HCT116 (cell line): ENCODE measurements around the gene PEG3. TPM values are rescaled to one million over a fixed set of nuclear protein-coding genes. Genes with fewer than 3 reads are reported as not detected.

Experiments used
- ATAC-seq: fragments of 200-7000 bp; cut with Tn5 transposase; 2 replicates; pipeline ENCODE4 v1.9.1; 2020; ENCODE audit warnings: mild to moderate bottlenecking, moderate library complexity
- BruUV-seq: library from RNA; stranded (reverse); fragments of 400-500 nt; replicated peaks from 2 replicates; lab custom pipeline; 2021; lab: Mats Ljungman, UMichigan
- CTCF ChIA-PET: fragments of 300-600 bp; sonication (Branson Sonifier 250); formaldehyde crosslinking; loops from one replicate; lab custom pipeline; 2021; ENCODE audit warnings: antibody characterized with exemption; lab: Charles Lee
- POLR2A ChIA-PET: fragments of 300-600, 350-600 bp; sonication (Branson Sonifier 250); formaldehyde crosslinking; loops from one replicate; lab custom pipeline; 2021; ENCODE audit warnings: antibody characterized with exemption; lab: Charles Lee
- RAD21 ChIA-PET, 2 experiments: fragments of 300-600 bp; sonication (Branson Sonifier 250); formaldehyde crosslinking; loops; one replicate each; lab custom pipeline; 2023; ENCODE audit warnings: low total read pairs in 2 of 2; ENCODE audit not compliant: uncharacterized antibody in 2 of 2, unreplicated experiment in 2 of 2, low non-redundant PET in 1 of 2; lab: Charles Lee
- DNase-seq: peaks from one replicate; pipeline ENCODE4 v3.0.0-alpha.2; 2010; ENCODE audit warnings: low read depth, low spot score
- H2AFZ ChIP-seq: fragments of 200-600 bp; shearing (Covaris generic), sonication (generic); 2 replicates; pipeline ENCODE4 v1.6.1; 2017; ENCODE audit warnings: low read depth, mixed run types, mixed read lengths, antibody characterized with exemption, low read length; ENCODE audit not compliant: poor library complexity, severe bottlenecking
- H3K27ac ChIP-seq: 2 replicates; pipeline ENCODE4 v1.5.1; 2012; ENCODE audit warnings: low read depth, low read length
- H3K27me3 ChIP-seq: fragments of 200-600 bp; sonication (generic); 2 replicates; pipeline ENCODE4 v1.6.1; 2016; ENCODE audit warnings: mixed run types, low read length, mixed read lengths; ENCODE audit not compliant: insufficient read depth
- H3K36me3 ChIP-seq, 2 experiments: fragments of 200-500 bp in 1 of 2; fragments of 200-600 bp in 1 of 2; sonication (Bioruptor generic) in 1 of 2; sonication (generic) in 1 of 2; 2 replicates each; pipeline versions ENCODE4 v1.5.1 to v1.6.1; 2014 to 2016; ENCODE audit warnings: low read length in 2 of 2, inconsistent platforms in 1 of 2, mixed read lengths in 1 of 2, mixed run types in 1 of 2; ENCODE audit not compliant: insufficient read depth in 2 of 2, control insufficient read depth in 1 of 2
- H3K4me1 ChIP-seq, 2 experiments: fragments of 200-600 bp in 1 of 2; sonication (generic) in 1 of 2; 2 replicates each; pipeline versions ENCODE4 v1.5.1 to v1.6.1; 2012 to 2017; ENCODE audit warnings: low read length in 2 of 2, inconsistent platforms in 1 of 2, mild to moderate bottlenecking in 1 of 2, mixed read lengths in 1 of 2, mixed run types in 1 of 2, moderate library complexity in 1 of 2; ENCODE audit not compliant: insufficient read depth in 2 of 2, control insufficient read depth in 1 of 2
- H3K4me2 ChIP-seq: fragments of 200-600 bp; sonication (generic); 2 replicates; pipeline ENCODE4 v1.6.1; 2017; ENCODE audit warnings: mixed run types, low read length, mixed read lengths
- H3K4me3 ChIP-seq, 2 experiments: fragments of 200-600 bp in 1 of 2; sonication (generic) in 1 of 2; replicated peaks in 1 of 2; 2 replicates each; pipeline ENCODE4 v1.5.1; 2011 to 2016; ENCODE audit warnings: low read length in 2 of 2, control low read depth in 1 of 2, low read depth in 1 of 2, mild to moderate bottlenecking in 1 of 2, mixed read lengths in 1 of 2, mixed run types in 1 of 2
- H3K79me2 ChIP-seq: fragments of 200-600 bp; sonication (generic); 2 replicates; pipeline ENCODE4 v1.6.1; 2017; ENCODE audit warnings: mild to moderate bottlenecking, mixed run types, low read length, moderate library complexity, mixed read lengths; ENCODE audit not compliant: insufficient read depth
- H3K9ac ChIP-seq: fragments of 200-600 bp; sonication (generic); 2 replicates; pipeline ENCODE4 v1.6.1; 2016; ENCODE audit warnings: low read length, mixed read lengths
- H3K9me2 ChIP-seq: fragments of 200-600 bp; sonication (generic), shearing (Covaris generic); 2 replicates; pipeline ENCODE4 v1.6.1; 2017; ENCODE audit warnings: mixed run types, mild to moderate bottlenecking, moderate library complexity; ENCODE audit not compliant: insufficient read depth
- H3K9me3 ChIP-seq, 2 experiments: fragments of 200-500 bp in 1 of 2; fragments of 200-600 bp in 1 of 2; sonication (Bioruptor generic) in 1 of 2; sonication (generic) in 1 of 2; 2 replicates each; pipeline ENCODE4 v1.6.1; 2014 to 2017; ENCODE audit warnings: low read length in 2 of 2, mixed read lengths in 2 of 2, inconsistent platforms in 1 of 2, low read depth in 1 of 2, mild to moderate bottlenecking in 1 of 2, mixed run types in 1 of 2, moderate library complexity in 1 of 2; ENCODE audit not compliant: control insufficient read depth in 1 of 2, insufficient read depth in 1 of 2
- H4K20me1 ChIP-seq: fragments of 200-600 bp; sonication (generic), shearing (Covaris generic); 2 replicates; pipeline ENCODE4 v1.6.1; 2017; ENCODE audit warnings: mixed run types, mild to moderate bottlenecking, moderate library complexity; ENCODE audit not compliant: insufficient read depth
- ATF3 ChIP-seq: IDR thresholded peaks from 2 replicates; pipeline ENCODE4 v1.6.1; 2012
- CBX3 ChIP-seq: IDR thresholded peaks from 2 replicates; pipeline ENCODE4 v1.6.1; 2012; ENCODE audit warnings: low read depth
- CEBPB ChIP-seq: IDR thresholded peaks from 2 replicates; pipeline ENCODE4 v1.6.1; 2012; ENCODE audit warnings: low read depth
- CTCF ChIP-seq, 3 experiments: fragments of 200-600 bp in 1 of 3; sonication (generic) in 1 of 3; IDR thresholded peaks in 2 of 3; conservative IDR thresholded peaks in 1 of 3; 2 replicates each; pipeline ENCODE4 v1.5.1; 2012 to 2017; ENCODE audit warnings: low read depth in 2 of 3, low read length in 2 of 3, antibody characterized with exemption in 1 of 3, borderline replicate concordance in 1 of 3, control low read depth in 1 of 3, mild to moderate bottlenecking in 1 of 3, mixed read lengths in 1 of 3, mixed run types in 1 of 3, moderate library complexity in 1 of 3; ENCODE audit not compliant: insufficient read depth in 1 of 3
- EGR1 ChIP-seq: IDR thresholded peaks from 2 replicates; pipeline ENCODE4 v1.6.1; 2012; ENCODE audit warnings: low read depth
- ELF1 ChIP-seq: IDR thresholded peaks from 2 replicates; pipeline ENCODE4 v1.6.1; 2012; ENCODE audit warnings: low read depth, borderline replicate concordance
- FOSL1 ChIP-seq: IDR thresholded peaks from 2 replicates; pipeline ENCODE4 v1.6.1; 2012; ENCODE audit warnings: low read depth
- JUND ChIP-seq: IDR thresholded peaks from 2 replicates; pipeline ENCODE4 v1.6.1; 2012
- MAX ChIP-seq: IDR thresholded peaks from 2 replicates; pipeline ENCODE4 v1.6.1; 2012
- POLR2A ChIP-seq: IDR thresholded peaks from 2 replicates; pipeline ENCODE4 v1.7.0; 2011; ENCODE audit warnings: borderline replicate concordance; ENCODE audit not compliant: insufficient read depth, insufficient read length; ENCODE audit errors: extremely low read depth
- POLR2AphosphoS5 ChIP-seq: IDR thresholded peaks from 2 replicates; pipeline ENCODE4 v1.6.1; 2011; ENCODE audit warnings: mild to moderate bottlenecking, low read depth, low read length, moderate library complexity
- RAD21 ChIP-seq: IDR thresholded peaks from 2 replicates; pipeline ENCODE4 v1.6.1; 2012; ENCODE audit warnings: low read depth, mild to moderate bottlenecking
- SP1 ChIP-seq: IDR thresholded peaks from 2 replicates; pipeline ENCODE4 v1.6.1; 2012; ENCODE audit warnings: low read depth
- SRF ChIP-seq: IDR thresholded peaks from 2 replicates; pipeline ENCODE4 v1.6.1; 2012; ENCODE audit warnings: low read depth
- TCF7L2 ChIP-seq: IDR thresholded peaks from 2 replicates; pipeline ENCODE4 v1.7.0; 2011; ENCODE audit warnings: borderline replicate concordance, inconsistent platforms; ENCODE audit not compliant: insufficient read depth, insufficient read length; ENCODE audit errors: extremely low read depth
- YY1 ChIP-seq: IDR thresholded peaks from 2 replicates; pipeline ENCODE4 v1.6.1; 2011; ENCODE audit warnings: low read length, low read depth, moderate library complexity, mild to moderate bottlenecking; ENCODE audit not compliant: insufficient replicate concordance; ENCODE audit errors: extremely low read depth
- ZFX ChIP-seq: fragments of 450-650 bp; IDR thresholded peaks from 2 replicates; pipeline ENCODE4 v1.6.1; 2017
- ZNF274 ChIP-seq: fragments of 200-500 bp; sonication (Bioruptor generic); IDR thresholded peaks from 2 replicates; pipeline ENCODE4 v1.6.1; 2014; ENCODE audit warnings: mild to moderate bottlenecking, low read depth, low read length, inconsistent platforms
- intact Hi-C: fragments of 100-400 bp; cut with micrococcal nuclease; formaldehyde crosslinking; loops from 2 replicates; pipeline ENCODE4 v1.10.0; 2022
- total RNA-seq: library from RNA; stranded (reverse); gene quantifications from one replicate; pipeline ENCODE4 v1.2.1, GENCODE V29; 2021; ENCODE audit not compliant: unreplicated experiment

Gene PEG3
- total RNA-seq, 1 experiment from 2014 or later = 0.34 TPM

- peaks cover 21 to 35% of the 10 kb centered on the region in 2 experiments; a peak in 2 of 4 replicates for H3K9me3 ChIP-seq
- no peak overlapping the region for H3K4me2 ChIP-seq
- H3K9ac ChIP-seq = no peak overlapping the region
- POLR2A ChIA-PET = no interaction called here
- DNase-seq = no peak
- RAD21 ChIA-PET = no interaction called here
- no peaks in the 10 kb centered on the region for H3K27me3 ChIP-seq
- ATAC-seq = no peak
- H4K20me1 ChIP-seq = no peaks in the 10 kb centered on the region
- H3K27ac ChIP-seq = no peak overlapping the region
- no peak overlapping the region for H3K4me3 ChIP-seq
- intact Hi-C loops = no loop called here
- H2AFZ ChIP-seq = no peak overlapping the region
- no TSS peak for BruUV-seq
- CTCF ChIA-PET = no interaction called here
- TF ChIP-seq EGR1 = no peak
- no peak for TF ChIP-seq MAX
- TF ChIP-seq POLR2AphosphoS5 = no peak
- TF ChIP-seq TCF7L2 = no peak
- no peak for TF ChIP-seq CBX3
- TF ChIP-seq, all 23 proteins: peak for 0
- H3K4me1 ChIP-seq = no peaks in the 10 kb centered on the region
- no peaks in the 10 kb centered on the region for H3K36me3 ChIP-seq
- H3K79me2 ChIP-seq = no peaks in the 10 kb centered on the region
- H3K9me2 ChIP-seq = no peaks in the 10 kb centered on the region
These were observed 17.1 kb downstream of the PEG3 start for GRCh38 chr19:56823417-56823816.

GRCh38 chr19:56822755-56823154 lies 17.8 kb downstream of the PEG3 start:
- H3K27me3 ChIP-seq = no peaks in the 10 kb centered on the region
- ATAC-seq (no peak), DNase-seq (no peak)
- CTCF ChIA-PET = no interaction called here
- H3K9ac ChIP-seq = no peak overlapping the region
- TF ChIP-seq JUND = no peak
- TF ChIP-seq FOSL1 = no peak
- TF ChIP-seq SP1 = no peak
- TF ChIP-seq ZNF274 = no peak
- TF ChIP-seq POLR2AphosphoS5 = no peak
- no peak for TF ChIP-seq ATF3
- no peak for TF ChIP-seq POLR2A
- TF ChIP-seq RAD21 = no peak
- TF ChIP-seq ZFX = no peak
- no peak for TF ChIP-seq ELF1
- no peak for TF ChIP-seq CTCF (IDR thresholded peaks at IDR 0.05 in 2 of 3, conservative IDR thresholded peaks at IDR 0.05 in 1 of 3; ENCODE audit: borderline replicate concordance in 1 of 3, insufficient read depth in 1 of 3, low read depth in 2 of 3, low read length in 2 of 3)
- no peak for TF ChIP-seq CEBPB
- no peak for TF ChIP-seq SRF
- no peak for TF ChIP-seq YY1
- H3K4me3 ChIP-seq = no peak overlapping the region
- no peak overlapping the region for H2AFZ ChIP-seq
- H3K79me2 ChIP-seq = no peaks in the 10 kb centered on the region
- peaks cover 26 to 34% of the 10 kb centered on the region in 2 experiments; a peak in 2 of 4 replicates for H3K9me3 ChIP-seq
- POLR2A ChIA-PET = no interaction called here
- no peaks in the 10 kb centered on the region for H3K9me2 ChIP-seq
- intact Hi-C loops = no loop called here
- no peaks in the 10 kb centered on the region for H3K4me1 ChIP-seq
- no peak overlapping the region for H3K4me2 ChIP-seq
- RAD21 ChIA-PET = no interaction called here
- no peaks in the 10 kb centered on the region for H3K36me3 ChIP-seq
- H4K20me1 ChIP-seq = no peaks in the 10 kb centered on the region
- no TSS peak for BruUV-seq
- H3K27ac ChIP-seq = no peak overlapping the region
